ENCODE data around the gene PRKAR1A. TPM values are rescaled to one million over a fixed set of nuclear protein-coding genes. Genes with fewer than 3 reads are reported as not detected.

The PRKAR1A gene
- total and polyA plus RNA-seq, 2 of the 8 experiments (the other 6 are each of a cell fraction or from before 2014, with no cell fraction given), result 39.3 to 149 TPM

- Histone ChIP-seq H3K4me2 (ENCODE audit: insufficient read depth in 1 of 2, low read depth in 2 of 2, low read length in 2 of 2) (no peak overlapping the region), H2BK120ac (replicated peaks; ENCODE audit: low read depth, low read length) (no peak overlapping the region), H2BK5ac (ENCODE audit: low read depth, low read length) (no peak overlapping the region), H2AFZ (ENCODE audit: low read length) (no peak overlapping the region), H3K27ac (ENCODE audit: low read depth, low read length) (no peak overlapping the region), H3K79me1 (ENCODE audit: low read depth, low read length) (no peaks in the 10 kb centered on the region), H3K27me3 (replicated peaks in 1 of 4; ENCODE audit: control insufficient read depth in 3 of 4, extremely low read depth in 1 of 4, insufficient read depth in 3 of 4, low read length in 3 of 4) (no peaks in the 10 kb centered on the region), H3K18ac (ENCODE audit: extremely low read depth, low read length) (no peak overlapping the region), H4K20me1 (replicated peaks in 1 of 2; ENCODE audit: control insufficient read depth in 1 of 2, insufficient read depth in 2 of 2, low read length in 2 of 2) (no peaks in the 10 kb centered on the region), H3K4me1 (replicated peaks in 1 of 4; ENCODE audit: control insufficient read depth in 3 of 4, insufficient read depth in 4 of 4, low read length in 3 of 4) (peaks cover 0 to 2% (median under 1%) of the 10 kb centered on the region in 4 experiments; a peak in 2 of 7 replicates), H2BK20ac (ENCODE audit: low read length) (no peak overlapping the region), H4K8ac (ENCODE audit: extremely low read depth, insufficient read depth, low read length) (no peak overlapping the region), H3K9ac (replicated peaks in 1 of 4; ENCODE audit: extremely low read depth in 1 of 4, low read depth in 3 of 4, low read length in 3 of 4) (no peak overlapping the region), H3K79me2 (ENCODE audit: control insufficient read depth in 1 of 2, insufficient read depth in 2 of 2, low read length in 2 of 2) (no peaks in the 10 kb centered on the region), H3K23me2 (ENCODE audit: low read depth, low read length) (no peaks in the 10 kb centered on the region), H2BK15ac (ENCODE audit: low read length) (no peak overlapping the region), H3K14ac (ENCODE audit: insufficient read length) (no peak overlapping the region), H3K23ac (ENCODE audit: insufficient read length) (no peak overlapping the region), H2BK12ac (ENCODE audit: low read depth, low read length) (no peak overlapping the region), H3K56ac (replicated peaks; ENCODE audit: insufficient read length, low read depth, low read length) (no peak overlapping the region), H3K36me3 (ENCODE audit: control insufficient read depth in 2 of 4, insufficient read depth in 4 of 4, low read length in 3 of 4) (0 out of 8 replicates have a peak, but pooled peaks cover 0 to 7% (median 0%) of the 10 kb centered on the region in 4 experiments), H4K91ac (replicated peaks; ENCODE audit: insufficient read length, low read length) (no peak overlapping the region), H3K9me3 (ENCODE audit: insufficient read depth in 2 of 2, low read depth in 1 of 2, low read length in 1 of 2) (no peaks in the 10 kb centered on the region; a peak in 1 of 4 replicates), H2AK5ac (ENCODE audit: low read depth, low read length) (no peak overlapping the region), H4K5ac (ENCODE audit: insufficient read length, low read depth, low read length) (no peak overlapping the region), H3K4me3 (ENCODE audit: extremely low read depth in 1 of 4, insufficient read depth in 2 of 4, low read depth in 3 of 4, low read length in 4 of 4) (no peak overlapping the region), H3K4ac (replicated peaks; ENCODE audit: insufficient read length, low read depth, low read length) (no peak overlapping the region)
- FAIRE-seq, result no peak
- POLR2A ChIA-PET (ENCODE audit: partially characterized antibody), result no interaction called here
- no peak for TF ChIP-seq SUZ12 (IDR thresholded peaks at IDR 0.05; ENCODE audit: low read length)
- TF ChIP-seq CTCF (IDR thresholded peaks at IDR 0.05; ENCODE audit: control extremely low read depth in 1 of 3, insufficient read depth in 1 of 3, low read depth in 1 of 3, low read length in 3 of 3), result no peak
- no peak for TF ChIP-seq RFX5 (IDR thresholded peaks at IDR 0.05; ENCODE audit: borderline replicate concordance, low read depth, low read length)
- no peak for TF ChIP-seq MAFK (IDR thresholded peaks at IDR 0.05; ENCODE audit: low read depth, low read length)
- CTCF ChIA-PET (ENCODE audit: partially characterized antibody), result no interaction called here
- 93% methylated on average over 9 of the region's 9 CpGs; no CpG with 5 or more reads in 1 of the 2 experiments for WGBS, 2 experiments (ENCODE audit: extremely low coverage in 1 of 2, insufficient coverage in 1 of 2, insufficient read length in 1 of 2, insufficient replicate concordance in 2 of 2, low coverage in 1 of 2, low lambda C conversion rate in 2 of 2, missing lambda C conversion rate in 1 of 2)
- DNase-seq (ENCODE audit: low read depth in 1 of 2, low spot score in 2 of 2), result no peak
These were observed 69.8 kb downstream of the PRKAR1A start for GRCh38 chr17:68581863-68582645.
